22Rv1 (cell line): Measurements from ENCODE around the gene FAM78A.

Experiments used
- H3K27ac ChIP-seq: fragments of 450-650 bp; 2 replicates; pipeline ENCODE4 v1.5.1; 2017
- ZFX ChIP-seq: fragments of 450-650 bp; IDR thresholded peaks from 2 replicates; pipeline ENCODE4 v1.6.1; 2017; ENCODE audit warnings: antibody characterized with exemption, borderline replicate concordance
- TF ChIP-seq, protein P1 (sequence below): fragments of 450-650 bp; IDR thresholded peaks from 2 replicates; pipeline ENCODE4 v1.5.1; 2017; ENCODE audit warnings: mild to moderate bottlenecking

Gene FAM78A

GRCh38 chr9:131279196-131279862 lies 3.0 kb upstream of the FAM78A start:
- no peak overlapping the region for H3K27ac ChIP-seq
- TF ChIP-seq, protein P1, sequence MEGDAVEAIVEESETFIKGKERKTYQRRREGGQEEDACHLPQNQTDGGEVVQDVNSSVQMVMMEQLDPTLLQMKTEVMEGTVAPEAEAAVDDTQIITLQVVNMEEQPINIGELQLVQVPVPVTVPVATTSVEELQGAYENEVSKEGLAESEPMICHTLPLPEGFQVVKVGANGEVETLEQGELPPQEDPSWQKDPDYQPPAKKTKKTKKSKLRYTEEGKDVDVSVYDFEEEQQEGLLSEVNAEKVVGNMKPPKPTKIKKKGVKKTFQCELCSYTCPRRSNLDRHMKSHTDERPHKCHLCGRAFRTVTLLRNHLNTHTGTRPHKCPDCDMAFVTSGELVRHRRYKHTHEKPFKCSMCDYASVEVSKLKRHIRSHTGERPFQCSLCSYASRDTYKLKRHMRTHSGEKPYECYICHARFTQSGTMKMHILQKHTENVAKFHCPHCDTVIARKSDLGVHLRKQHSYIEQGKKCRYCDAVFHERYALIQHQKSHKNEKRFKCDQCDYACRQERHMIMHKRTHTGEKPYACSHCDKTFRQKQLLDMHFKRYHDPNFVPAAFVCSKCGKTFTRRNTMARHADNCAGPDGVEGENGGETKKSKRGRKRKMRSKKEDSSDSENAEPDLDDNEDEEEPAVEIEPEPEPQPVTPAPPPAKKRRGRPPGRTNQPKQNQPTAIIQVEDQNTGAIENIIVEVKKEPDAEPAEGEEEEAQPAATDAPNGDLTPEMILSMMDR, result no peak
- no peak for TF ChIP-seq ZFX

GRCh38 chr9:131278702-131279111 lies 2.4 kb upstream of the FAM78A start:
- TF ChIP-seq ZFX, result no peak
- TF ChIP-seq, protein P1, result no peak
- no peak overlapping the region for H3K27ac ChIP-seq

GRCh38 chr9:131277910-131278701 lies 1.8 kb upstream of the FAM78A start:
- peak overlapping the region; percentile 18; the same call in 1 of the 2 replicates for H3K27ac ChIP-seq
- no peak for TF ChIP-seq ZFX
- TF ChIP-seq, protein P1, result no peak

- H3K27ac ChIP-seq, result peak overlapping the region; percentile 18; the same call in 1 of the 2 replicates
- no peak for TF ChIP-seq ZFX
- TF ChIP-seq, protein P1, result no peak; the same call in 1 of the 2 replicates
These were observed 1.1 kb upstream of the FAM78A start for GRCh38 chr9:131277287-131277909.

- no peak overlapping the region for H3K27ac ChIP-seq
These were observed 579 bp upstream of the FAM78A start for GRCh38 chr9:131276891-131277286.

DNA sequence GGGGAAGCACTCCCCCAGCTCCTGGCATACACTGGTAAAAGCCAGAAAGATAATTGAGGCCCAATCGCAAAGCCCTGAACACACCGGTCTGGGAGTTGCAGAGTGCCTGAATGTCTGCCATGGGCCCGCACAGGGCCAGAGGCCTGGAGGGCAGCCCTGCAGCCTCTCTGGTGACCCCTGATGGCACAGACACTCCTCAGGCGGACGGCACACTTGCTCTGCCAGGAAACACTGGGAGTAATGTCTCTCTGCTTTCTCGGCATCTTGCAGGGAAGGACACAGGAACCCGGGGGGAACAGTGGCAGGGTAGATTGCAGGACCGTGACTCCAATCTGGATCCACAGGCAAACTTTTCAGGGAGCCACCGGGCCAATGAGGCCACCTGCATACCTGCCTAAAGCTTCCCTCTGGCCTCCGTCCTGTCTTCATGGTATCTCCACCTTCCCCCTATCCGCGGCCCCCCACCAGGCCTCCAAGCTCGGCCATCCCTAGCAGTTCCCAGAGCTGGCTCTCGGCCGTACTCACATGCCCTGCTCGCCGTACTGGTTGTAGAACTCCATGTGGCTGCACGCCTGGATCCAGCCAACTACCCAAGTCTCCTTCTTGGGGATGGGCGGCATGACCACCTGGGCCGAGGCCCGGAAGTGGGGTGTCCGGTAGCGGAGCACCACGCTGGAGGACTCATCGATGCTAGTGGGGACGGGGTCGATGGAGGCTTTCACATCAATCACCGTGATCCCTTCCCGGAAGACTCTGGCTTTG lies 797 bp downstream of the FAM78A start:
- H3K27ac ChIP-seq, result no peak overlapping the region
- TF ChIP-seq, protein P1, result no peak
- TF ChIP-seq ZFX, result no peak

More at GRCh38 chr9:131276891-131277286, 579 bp upstream of the FAM78A start:
- TF ChIP-seq, protein P1, result no peak
- TF ChIP-seq ZFX, result no peak
